MM.1S (cell line): ENCODE results near the gene PRKCA.

ENCODE experiments used
- CTCF ChIP-seq: fragments of 300-600 bp; sonication (generic); IDR thresholded peaks from 2 replicates; pipeline ENCODE4 v1.5.1; 2016; ENCODE audit warnings: antibody characterized with exemption, low read length, mixed read lengths
- EZH2 ChIP-seq: fragments of 300-600 bp; sonication (generic); optimal IDR thresholded peaks from 2 replicates; pipeline ENCODE3; 2017; ENCODE audit warnings: low read depth, mild to moderate bottlenecking, antibody characterized with exemption, low read length, mixed read lengths

- TF ChIP-seq CTCF (no peak), EZH2 (no peak)
Observed at GRCh38 chr17:66443166-66443565, 140.8 kb downstream of the PRKCA start.
